ENCODE results near the gene ECE1.

Gene ECE1

GRCh38 chr1:21239221-21239620 lies 51.0 kb downstream of the ECE1 start:
- no peak for DNase-seq (ENCODE audit: low read depth)
- no peak overlapping the region for H3K4me3 ChIP-seq (ENCODE audit: low read length)
- TF ChIP-seq, protein P1, sequence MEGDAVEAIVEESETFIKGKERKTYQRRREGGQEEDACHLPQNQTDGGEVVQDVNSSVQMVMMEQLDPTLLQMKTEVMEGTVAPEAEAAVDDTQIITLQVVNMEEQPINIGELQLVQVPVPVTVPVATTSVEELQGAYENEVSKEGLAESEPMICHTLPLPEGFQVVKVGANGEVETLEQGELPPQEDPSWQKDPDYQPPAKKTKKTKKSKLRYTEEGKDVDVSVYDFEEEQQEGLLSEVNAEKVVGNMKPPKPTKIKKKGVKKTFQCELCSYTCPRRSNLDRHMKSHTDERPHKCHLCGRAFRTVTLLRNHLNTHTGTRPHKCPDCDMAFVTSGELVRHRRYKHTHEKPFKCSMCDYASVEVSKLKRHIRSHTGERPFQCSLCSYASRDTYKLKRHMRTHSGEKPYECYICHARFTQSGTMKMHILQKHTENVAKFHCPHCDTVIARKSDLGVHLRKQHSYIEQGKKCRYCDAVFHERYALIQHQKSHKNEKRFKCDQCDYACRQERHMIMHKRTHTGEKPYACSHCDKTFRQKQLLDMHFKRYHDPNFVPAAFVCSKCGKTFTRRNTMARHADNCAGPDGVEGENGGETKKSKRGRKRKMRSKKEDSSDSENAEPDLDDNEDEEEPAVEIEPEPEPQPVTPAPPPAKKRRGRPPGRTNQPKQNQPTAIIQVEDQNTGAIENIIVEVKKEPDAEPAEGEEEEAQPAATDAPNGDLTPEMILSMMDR (conservative IDR thresholded peaks at IDR 0.05; ENCODE audit: low read length): no peak

- H3K4me3 ChIP-seq (ENCODE audit: low read length): no peak overlapping the region
- TF ChIP-seq, protein P1 (conservative IDR thresholded peaks at IDR 0.05; ENCODE audit: low read length): no peak
- DNase-seq (ENCODE audit: low read depth): peak; percentile 53
Observed at GRCh38 chr1:21238141-21238800, 52.0 kb downstream of the ECE1 start.

GRCh38 chr1:21237446-21238088 lies 52.7 kb downstream of the ECE1 start:
- TF ChIP-seq, protein P1 (conservative IDR thresholded peaks at IDR 0.05; ENCODE audit: low read length): no peak
- no peak overlapping the region for H3K4me3 ChIP-seq (ENCODE audit: low read length)
- no peak for DNase-seq (ENCODE audit: low read depth)

DNA sequence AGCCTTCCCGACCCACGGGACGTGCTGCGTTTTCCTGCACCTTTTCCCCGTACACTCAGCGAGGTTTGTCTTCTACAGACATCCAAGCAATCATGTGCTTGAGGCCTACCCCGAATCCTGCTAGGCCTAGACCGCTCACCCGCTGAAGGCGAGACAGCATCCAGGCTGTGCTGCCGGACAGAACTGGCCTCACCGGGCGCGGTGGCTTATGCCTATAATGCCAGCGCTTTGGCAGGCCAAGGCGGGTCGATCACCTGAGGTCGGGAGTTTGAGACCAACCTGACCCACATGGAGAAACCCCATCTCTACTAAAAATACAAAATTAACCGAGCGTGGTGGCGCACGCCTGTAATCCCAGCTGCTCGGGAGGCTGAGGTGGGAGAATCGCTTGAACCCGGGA lies 54.1 kb downstream of the ECE1 start:
- no peak for DNase-seq (ENCODE audit: low read depth)
- no peak overlapping the region for H3K4me3 ChIP-seq (ENCODE audit: low read length)
- TF ChIP-seq, protein P1 (conservative IDR thresholded peaks at IDR 0.05; ENCODE audit: low read length): no peak

- DNase-seq (ENCODE audit: low read depth): peak; percentile 57
- no peak overlapping the region for H3K4me3 ChIP-seq (ENCODE audit: low read length)
- TF ChIP-seq, protein P1 (conservative IDR thresholded peaks at IDR 0.05; ENCODE audit: low read length): no peak
Observed at GRCh38 chr1:21234779-21235178, 55.5 kb downstream of the ECE1 start.

GRCh38 chr1:21233490-21233889 lies 56.8 kb downstream of the ECE1 start:
- H3K4me3 ChIP-seq (ENCODE audit: low read length): no peak overlapping the region
- TF ChIP-seq, protein P1 (conservative IDR thresholded peaks at IDR 0.05; ENCODE audit: low read length): no peak
- no peak for DNase-seq (ENCODE audit: low read depth)

DNA sequence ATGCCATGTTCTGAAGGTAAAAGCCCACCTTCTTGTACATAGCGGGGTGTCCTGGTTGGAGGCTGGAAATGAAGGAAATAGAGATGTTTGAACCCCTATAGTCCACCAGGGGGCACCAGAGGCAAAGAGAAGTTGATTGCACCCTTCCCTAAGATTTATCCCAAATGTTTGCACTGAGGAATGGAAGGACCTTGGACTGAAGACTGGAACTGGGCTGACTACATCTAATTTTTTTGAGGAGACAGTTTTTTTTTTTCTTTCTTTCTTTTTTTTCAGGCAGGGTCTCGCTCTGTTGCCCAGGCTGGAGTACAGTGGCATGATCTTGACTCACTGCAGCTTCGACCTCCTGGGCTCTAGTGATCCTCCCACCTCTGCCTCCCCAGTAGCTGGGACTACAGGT lies 58.2 kb downstream of the ECE1 start:
- TF ChIP-seq, protein P1 (conservative IDR thresholded peaks at IDR 0.05; ENCODE audit: low read length): peak; percentile 85
- no peak overlapping the region for H3K4me3 ChIP-seq (ENCODE audit: low read length)
- DNase-seq (ENCODE audit: low read depth): peak; percentile 64
